C4-2B (cell line): ENCODE data around the gene UBL4A.

Experiments used
- ZFX ChIP-seq: fragments of 450-650 bp; IDR thresholded peaks from 2 replicates; pipeline ENCODE4 v1.6.1; 2017
- TF ChIP-seq, protein P1 (sequence below): fragments of 450-650 bp; conservative IDR thresholded peaks from 2 replicates; pipeline ENCODE4 v1.5.1; 2017; ENCODE audit warnings: mild to moderate bottlenecking

- TF ChIP-seq, protein P1, sequence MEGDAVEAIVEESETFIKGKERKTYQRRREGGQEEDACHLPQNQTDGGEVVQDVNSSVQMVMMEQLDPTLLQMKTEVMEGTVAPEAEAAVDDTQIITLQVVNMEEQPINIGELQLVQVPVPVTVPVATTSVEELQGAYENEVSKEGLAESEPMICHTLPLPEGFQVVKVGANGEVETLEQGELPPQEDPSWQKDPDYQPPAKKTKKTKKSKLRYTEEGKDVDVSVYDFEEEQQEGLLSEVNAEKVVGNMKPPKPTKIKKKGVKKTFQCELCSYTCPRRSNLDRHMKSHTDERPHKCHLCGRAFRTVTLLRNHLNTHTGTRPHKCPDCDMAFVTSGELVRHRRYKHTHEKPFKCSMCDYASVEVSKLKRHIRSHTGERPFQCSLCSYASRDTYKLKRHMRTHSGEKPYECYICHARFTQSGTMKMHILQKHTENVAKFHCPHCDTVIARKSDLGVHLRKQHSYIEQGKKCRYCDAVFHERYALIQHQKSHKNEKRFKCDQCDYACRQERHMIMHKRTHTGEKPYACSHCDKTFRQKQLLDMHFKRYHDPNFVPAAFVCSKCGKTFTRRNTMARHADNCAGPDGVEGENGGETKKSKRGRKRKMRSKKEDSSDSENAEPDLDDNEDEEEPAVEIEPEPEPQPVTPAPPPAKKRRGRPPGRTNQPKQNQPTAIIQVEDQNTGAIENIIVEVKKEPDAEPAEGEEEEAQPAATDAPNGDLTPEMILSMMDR, result no peak
- no peak for TF ChIP-seq ZFX
Observed at GRCh38 chrX:154470434-154470833, 16.0 kb downstream of the UBL4A start.
